GM06990 (cell line): Measurements from ENCODE around the gene ST6GALNAC6.

Experiments used
- DNase-seq: peaks from one replicate; pipeline ENCODE4 v3.0.0-alpha.2; 2011; ENCODE audit not compliant: insufficient read length; ENCODE audit errors: extremely low read depth
- H3K27me3 ChIP-seq: replicated peaks from 2 replicates; pipeline ENCODE4 v1.6.0; 2011; ENCODE audit warnings: low read length; ENCODE audit not compliant: control insufficient read depth, insufficient read depth
- H3K36me3 ChIP-seq: 2 replicates; pipeline ENCODE4 v1.5.1; 2011; ENCODE audit warnings: low read length; ENCODE audit not compliant: control insufficient read depth, insufficient read depth
- H3K4me3 ChIP-seq: replicated peaks from 2 replicates; pipeline ENCODE4 v1.5.1; 2011; ENCODE audit warnings: low read depth, mild to moderate bottlenecking, control low read depth, low read length
- TF ChIP-seq, protein P1 (sequence below): IDR thresholded peaks from 2 replicates; pipeline ENCODE4 v1.5.1; 2011; ENCODE audit warnings: low read length, control low read depth, mild to moderate bottlenecking, inconsistent platforms; ENCODE audit not compliant: insufficient read depth, poor library complexity, severe bottlenecking

The ST6GALNAC6 gene

DNA sequence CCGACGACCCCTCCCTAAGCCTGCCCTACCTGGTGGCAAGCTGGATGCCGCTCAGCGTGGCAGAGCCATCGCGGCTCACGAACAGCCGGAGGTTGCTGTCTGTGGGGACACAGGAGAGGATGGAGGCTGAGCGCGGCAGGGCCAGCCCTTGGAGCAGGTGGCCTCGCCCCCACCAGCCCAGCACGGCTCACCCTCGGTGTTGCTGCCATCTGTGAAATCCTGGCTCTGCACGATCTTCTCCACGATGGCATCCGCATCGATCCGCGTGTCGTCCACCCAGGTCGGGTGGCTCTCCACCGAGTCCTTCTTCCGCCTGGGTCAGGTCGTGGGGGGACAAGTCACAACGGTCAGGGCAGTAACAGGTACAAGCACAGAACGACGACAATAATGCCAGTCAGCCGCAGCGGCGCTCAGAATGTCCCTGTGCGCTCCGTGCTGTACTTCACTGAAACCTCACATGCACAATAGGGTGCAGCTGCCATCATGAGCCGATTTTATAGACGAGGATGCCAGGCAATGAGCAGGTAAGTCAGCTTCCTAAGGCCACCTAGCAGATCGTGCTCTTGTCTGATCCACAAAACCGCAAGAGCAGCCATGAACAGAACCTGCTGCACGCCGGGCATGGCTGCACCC lies 45.3 kb upstream of the ST6GALNAC6 start:
- Histone ChIP-seq H3K27me3 (no peaks in the 10 kb centered on the region), H3K36me3 (peaks cover 35% of the 10 kb centered on the region), H3K4me3 (no peak overlapping the region)
- DNase-seq = no peak
- TF ChIP-seq, protein P1, sequence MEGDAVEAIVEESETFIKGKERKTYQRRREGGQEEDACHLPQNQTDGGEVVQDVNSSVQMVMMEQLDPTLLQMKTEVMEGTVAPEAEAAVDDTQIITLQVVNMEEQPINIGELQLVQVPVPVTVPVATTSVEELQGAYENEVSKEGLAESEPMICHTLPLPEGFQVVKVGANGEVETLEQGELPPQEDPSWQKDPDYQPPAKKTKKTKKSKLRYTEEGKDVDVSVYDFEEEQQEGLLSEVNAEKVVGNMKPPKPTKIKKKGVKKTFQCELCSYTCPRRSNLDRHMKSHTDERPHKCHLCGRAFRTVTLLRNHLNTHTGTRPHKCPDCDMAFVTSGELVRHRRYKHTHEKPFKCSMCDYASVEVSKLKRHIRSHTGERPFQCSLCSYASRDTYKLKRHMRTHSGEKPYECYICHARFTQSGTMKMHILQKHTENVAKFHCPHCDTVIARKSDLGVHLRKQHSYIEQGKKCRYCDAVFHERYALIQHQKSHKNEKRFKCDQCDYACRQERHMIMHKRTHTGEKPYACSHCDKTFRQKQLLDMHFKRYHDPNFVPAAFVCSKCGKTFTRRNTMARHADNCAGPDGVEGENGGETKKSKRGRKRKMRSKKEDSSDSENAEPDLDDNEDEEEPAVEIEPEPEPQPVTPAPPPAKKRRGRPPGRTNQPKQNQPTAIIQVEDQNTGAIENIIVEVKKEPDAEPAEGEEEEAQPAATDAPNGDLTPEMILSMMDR = no peak

DNA sequence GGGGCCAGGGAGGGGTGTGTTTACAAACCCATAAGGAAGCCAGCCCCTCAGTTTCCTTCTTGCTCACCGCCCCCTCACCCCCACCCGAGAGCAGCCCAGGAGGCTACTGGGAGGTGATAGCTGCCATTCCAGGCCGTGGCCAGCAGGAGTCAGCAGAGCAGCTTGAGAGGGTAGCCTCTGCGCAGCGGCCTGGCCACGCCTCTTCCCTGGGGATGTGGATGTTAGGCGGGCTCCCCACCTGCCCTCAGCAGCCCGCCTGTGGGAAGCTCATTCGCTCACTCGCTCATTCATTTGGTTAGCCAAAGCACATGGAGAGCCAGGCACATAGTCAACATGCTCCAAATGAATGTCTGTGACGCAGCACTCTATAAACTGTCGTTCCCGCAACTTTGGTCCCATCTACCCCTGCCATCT lies 44.3 kb upstream of the ST6GALNAC6 start:
- Histone ChIP-seq H3K27me3 (no peaks in the 10 kb centered on the region), H3K36me3 (peaks cover 35% of the 10 kb centered on the region), H3K4me3 (no peak overlapping the region)
- peak; percentile 64 for DNase-seq
- TF ChIP-seq, protein P1 = peak; percentile 98

DNA sequence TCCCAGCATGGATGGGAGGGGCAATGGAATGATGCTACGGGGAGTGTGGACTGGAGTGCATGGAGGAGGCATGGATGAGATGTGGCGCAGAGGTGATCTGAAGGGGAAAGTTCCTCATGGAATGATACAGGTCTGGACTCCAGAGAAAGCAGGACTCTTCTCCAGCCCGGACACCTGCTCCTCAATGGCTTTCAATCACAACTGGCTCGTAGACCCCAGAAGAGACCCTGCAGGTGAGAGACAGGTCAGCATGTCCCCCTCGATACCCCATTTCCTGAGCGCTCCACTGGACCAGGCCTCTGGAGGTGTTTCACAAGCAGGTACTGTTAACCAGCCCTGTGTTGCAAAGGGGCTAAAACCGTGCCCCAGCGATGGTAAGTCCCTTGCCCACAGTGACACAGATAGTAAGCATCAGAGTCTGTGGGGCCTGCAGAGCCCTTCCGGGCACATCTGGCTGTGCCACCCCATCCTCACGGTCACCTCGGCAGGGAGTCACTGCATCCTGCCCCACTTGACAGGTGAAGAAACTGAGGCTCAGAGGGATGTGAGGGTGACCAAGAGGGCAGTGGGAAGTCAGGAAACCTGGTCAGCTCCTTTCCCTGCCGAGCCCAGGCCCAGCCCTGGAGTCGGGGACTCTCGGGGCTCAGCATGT lies 43.7 kb upstream of the ST6GALNAC6 start:
- H3K27me3 ChIP-seq = no peaks in the 10 kb centered on the region
- TF ChIP-seq, protein P1 = no peak
- DNase-seq = no peak
- H3K4me3 ChIP-seq = no peak overlapping the region
- peaks cover 31% of the 10 kb centered on the region for H3K36me3 ChIP-seq

DNA sequence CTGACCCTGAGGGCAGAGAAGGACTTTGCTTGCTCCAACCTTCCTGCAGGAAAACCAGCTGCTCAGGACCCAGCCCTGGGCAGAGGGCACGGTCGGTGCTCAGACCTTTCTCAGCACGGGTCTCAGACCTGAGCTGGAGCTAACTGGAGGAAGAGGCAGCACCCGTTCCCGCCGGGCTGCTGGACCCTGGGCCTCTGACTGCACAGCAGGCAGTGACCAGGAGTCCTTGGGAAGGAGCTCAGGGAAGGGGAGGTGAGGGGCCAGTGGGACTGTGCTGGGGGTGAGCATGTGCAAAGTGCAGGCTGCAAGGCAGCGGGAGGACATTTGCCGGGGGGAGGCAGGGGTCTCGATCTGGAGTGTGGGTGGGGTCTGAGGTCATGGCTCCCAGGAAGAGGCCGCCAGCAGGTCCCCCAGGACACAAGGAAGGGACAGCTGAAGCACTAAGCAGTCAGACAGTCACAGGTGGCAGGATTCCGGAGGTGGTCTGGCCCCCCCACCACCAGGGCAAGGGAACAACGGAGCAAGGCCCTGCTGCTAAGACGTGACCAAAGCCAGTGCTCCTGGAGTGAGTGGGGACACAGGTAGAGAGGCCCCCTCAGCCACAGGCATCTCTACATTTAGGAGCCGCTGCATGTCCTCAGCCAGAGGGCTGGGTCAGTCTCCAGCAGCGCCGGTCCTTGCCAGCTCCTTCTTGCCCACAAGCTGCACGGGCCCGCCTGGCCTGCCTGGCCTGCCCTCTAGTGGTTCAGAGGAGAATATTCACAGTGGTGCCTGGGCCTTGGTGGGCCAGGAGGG lies 43.0 kb upstream of the ST6GALNAC6 start:
- no peak for DNase-seq
- H3K36me3 ChIP-seq = peaks cover 29% of the 10 kb centered on the region
- H3K27me3 ChIP-seq = no peaks in the 10 kb centered on the region
- H3K4me3 ChIP-seq = no peak overlapping the region
- TF ChIP-seq, protein P1 = peak; percentile 94

DNA sequence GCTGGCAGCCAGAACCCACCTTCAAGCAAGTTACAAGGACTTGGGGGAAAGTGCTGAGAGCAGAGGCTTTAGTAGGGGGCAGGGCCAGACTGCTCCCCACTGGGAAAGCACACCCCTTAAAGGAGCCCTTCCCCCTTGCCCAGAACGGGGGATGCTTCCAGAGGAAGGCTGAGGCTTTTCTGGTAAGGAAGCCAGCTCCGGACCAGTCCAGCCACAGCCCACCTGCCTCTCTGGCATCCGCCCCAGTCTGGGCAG lies 42.5 kb upstream of the ST6GALNAC6 start:
- Histone ChIP-seq H3K36me3 (peaks cover 29% of the 10 kb centered on the region), H3K27me3 (no peaks in the 10 kb centered on the region), H3K4me3 (no peak overlapping the region)
- TF ChIP-seq, protein P1 = no peak
- no peak for DNase-seq
